Stimulated activated CD4-positive, alpha-beta T cell treated with anti-CD3 and anti-CD28 coated beads, Interleukin-2, amount 100 ng/mL, for 24 hours (primary cell): ENCODE results near the gene ARAP3.

ENCODE experiments used
- DNase-seq, 2 donors: peaks; one replicate each; pipeline ENCODE4 v3.0.0-alpha.2; 2020

ARAP3 gene

GRCh38 chr5:141609044-141609443 lies 73.0 kb downstream of the ARAP3 start:
- DNase-seq = no peak

GRCh38 chr5:141608557-141608956 lies 73.5 kb downstream of the ARAP3 start:
- DNase-seq = no peak

GRCh38 chr5:141608046-141608445 lies 74.0 kb downstream of the ARAP3 start:
- DNase-seq = no peak

DNA sequence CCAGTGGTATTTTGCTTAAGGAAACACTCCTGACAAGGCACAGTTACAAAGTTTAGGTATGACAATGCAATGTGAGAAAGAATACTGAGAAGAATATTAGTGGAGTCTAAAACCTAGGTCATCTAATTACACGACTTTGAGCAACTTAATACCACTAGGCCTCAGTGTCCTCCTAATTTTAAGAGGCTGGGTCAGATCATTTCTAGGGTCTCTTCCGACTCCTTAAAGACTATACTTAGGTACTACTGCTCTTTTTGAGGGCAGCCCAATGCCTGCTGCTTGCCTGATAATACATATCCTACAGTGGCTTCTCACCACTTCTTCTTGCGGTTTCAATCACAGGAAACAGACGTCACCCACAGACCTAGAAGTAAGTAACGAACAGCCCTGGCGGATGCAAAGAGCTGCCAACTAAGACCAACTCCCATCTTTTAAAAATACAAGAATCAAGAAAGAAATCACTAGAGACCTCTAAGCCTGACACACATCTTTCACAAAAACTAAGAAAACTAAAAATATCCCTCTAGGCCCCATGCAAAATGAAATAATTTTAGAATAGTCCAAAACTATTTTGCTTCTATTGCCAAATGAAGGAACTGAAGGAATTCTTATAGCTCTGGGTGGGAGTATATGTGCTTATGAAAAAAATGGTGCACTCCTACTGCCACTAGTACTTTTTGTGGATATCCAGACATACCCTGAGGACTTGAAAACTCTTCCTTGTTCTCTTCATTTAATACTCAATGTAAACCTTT lies 76.3 kb downstream of the ARAP3 start:
- DNase-seq = peak; percentile 55 to 64

DNA sequence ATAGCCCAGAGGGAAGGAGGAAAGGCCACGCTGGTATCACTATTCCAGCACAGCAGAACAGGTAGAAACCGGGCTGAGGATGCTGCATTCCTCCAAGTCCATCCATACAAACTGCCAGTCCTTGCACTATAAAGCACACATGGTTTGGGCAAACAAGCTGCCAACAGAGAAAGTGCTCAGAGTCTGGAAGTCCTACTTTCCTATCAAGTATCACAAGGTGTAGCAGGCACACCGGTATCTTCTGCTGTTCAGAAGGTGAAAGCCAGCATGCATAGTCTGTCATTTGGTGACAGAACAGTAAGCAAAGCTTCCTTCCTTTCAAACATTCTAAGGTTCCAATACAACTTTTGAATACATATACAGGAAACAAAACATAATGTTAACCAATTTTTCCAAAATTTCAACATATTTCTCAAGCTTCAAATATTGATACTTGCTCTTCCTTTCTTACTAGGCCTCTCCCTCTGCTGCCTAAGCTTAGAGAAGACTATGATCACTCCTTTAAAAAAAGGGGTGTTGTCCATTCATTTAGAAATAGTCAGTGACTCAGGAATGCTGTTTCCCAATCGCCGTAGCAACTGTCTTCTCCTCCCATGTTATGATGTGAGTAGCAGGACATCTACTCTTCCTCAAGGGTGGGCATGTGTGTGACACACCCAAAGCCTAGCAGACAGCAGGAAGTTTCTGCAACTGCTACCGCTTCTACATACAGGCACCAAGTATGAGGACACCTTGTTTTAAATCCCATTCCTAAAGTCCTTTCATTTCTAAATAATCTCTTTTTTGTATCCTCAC lies 77.9 kb downstream of the ARAP3 start:
- DNase-seq = no peak
